HG03025 (cell line): ENCODE measurements around the gene HSD3B1.

Experiments used
- ATAC-seq: cut with Tn5 transposase; IDR thresholded peaks from one replicate; pipeline ENCODE4 v1.9.1; 2021; ENCODE audit warnings: mild to moderate bottlenecking, moderate library complexity; ENCODE audit not compliant: unreplicated experiment, low FRiP score

HSD3B1 gene

DNA sequence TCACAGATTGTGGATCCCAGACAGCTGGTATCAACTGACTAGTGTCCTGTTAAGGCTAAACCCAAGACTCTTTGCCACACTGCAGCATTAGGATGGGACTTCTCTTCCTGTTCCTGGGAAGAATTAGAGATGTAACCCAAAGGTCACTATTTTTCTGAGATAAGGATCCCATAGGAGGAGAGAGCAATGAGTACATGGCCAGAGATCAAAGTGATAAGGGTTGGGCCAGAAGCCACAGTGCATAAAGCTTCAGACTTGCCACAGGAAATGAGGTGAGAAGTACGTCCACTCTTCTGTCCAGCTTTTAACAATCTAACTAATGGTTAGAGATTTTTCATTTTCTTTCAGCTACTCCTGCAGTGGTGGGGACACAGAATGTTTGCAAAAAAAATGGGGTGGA, at the start of gene HSD3B1:
TSS of gene HSD3B1 (plus strand) at position 270 of the 400 bp plus-strand sequence. CDS start 267 bp downstream, outside the sequence.
- ATAC-seq: no peak

DNA sequence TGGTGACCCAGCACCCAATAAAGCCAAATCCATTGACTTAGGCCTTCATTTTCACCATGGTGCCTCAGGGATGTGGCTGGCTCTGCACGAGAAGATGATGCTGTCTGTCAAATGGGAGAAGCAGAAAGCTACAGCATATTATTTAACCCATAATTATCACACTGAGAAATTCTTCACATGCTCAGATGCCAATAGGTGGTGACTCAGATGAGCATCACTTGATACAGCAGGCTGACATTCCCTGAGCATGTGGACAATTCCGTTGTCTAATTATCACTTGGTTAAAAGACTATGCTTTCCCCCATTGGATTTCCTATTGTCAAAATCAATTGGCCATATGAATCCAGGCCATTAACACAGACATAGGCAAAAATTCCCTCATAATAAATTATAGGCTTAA, 44.0 kb upstream of the HSD3B1 start:
- no peak for ATAC-seq

DNA sequence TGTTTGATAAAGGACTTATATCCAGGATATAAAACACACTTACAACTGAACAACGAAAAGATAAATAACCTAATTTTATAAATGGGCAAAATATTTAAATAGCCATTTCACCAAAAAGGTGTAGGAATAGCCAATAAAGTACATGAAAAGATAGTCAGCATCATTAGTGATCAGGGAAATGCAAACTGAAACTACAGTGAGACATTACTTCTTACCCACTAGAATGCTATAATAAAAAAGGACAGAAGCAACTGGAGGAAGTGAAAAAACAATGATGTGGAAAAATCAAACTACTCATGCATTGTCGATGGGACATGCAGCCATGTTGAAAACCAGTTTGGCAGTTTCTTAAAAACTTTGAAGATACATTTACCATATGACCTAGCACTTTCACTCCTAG, 43.4 kb upstream of the HSD3B1 start:
- no peak for ATAC-seq

DNA sequence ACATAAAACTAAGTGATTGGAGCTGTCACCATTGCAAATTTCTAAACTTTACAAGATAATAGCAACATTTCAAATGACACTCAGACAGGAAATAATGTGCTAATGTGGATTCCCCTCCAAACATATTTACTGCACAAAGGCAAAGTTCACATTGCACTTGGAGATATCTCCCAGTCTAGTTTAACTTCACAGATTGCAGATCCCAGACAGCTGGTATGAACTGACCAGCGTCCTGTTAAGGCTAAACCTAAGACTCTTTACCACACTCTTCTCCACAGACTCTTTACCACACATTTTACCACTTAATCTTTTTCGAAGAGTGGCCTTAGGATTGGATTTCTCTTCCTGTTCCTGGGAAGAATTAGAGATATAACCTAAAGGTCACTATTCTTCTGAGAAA, 40.6 kb upstream of the HSD3B1 start:
- no peak for ATAC-seq

DNA sequence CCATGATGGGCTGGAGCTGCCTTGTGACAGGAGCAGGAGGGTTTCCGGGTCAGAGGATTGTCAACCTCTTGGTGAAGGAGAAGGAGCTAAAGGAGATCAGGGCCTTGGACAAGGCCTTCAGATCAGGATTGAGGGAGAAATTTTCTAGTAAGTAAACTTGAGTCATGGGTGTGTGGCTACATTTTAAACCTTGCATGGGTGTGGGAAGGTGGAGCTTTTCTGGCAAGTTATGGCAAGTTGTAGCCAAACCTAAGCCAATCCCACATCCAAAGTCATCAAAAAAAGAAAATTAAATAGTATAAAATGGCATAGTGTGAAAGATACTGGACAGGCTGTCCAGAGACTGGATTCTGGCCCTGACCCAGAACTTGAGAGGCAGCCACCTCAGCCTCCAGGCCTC, 39.8 kb upstream of the HSD3B1 start:
- no peak for ATAC-seq

DNA sequence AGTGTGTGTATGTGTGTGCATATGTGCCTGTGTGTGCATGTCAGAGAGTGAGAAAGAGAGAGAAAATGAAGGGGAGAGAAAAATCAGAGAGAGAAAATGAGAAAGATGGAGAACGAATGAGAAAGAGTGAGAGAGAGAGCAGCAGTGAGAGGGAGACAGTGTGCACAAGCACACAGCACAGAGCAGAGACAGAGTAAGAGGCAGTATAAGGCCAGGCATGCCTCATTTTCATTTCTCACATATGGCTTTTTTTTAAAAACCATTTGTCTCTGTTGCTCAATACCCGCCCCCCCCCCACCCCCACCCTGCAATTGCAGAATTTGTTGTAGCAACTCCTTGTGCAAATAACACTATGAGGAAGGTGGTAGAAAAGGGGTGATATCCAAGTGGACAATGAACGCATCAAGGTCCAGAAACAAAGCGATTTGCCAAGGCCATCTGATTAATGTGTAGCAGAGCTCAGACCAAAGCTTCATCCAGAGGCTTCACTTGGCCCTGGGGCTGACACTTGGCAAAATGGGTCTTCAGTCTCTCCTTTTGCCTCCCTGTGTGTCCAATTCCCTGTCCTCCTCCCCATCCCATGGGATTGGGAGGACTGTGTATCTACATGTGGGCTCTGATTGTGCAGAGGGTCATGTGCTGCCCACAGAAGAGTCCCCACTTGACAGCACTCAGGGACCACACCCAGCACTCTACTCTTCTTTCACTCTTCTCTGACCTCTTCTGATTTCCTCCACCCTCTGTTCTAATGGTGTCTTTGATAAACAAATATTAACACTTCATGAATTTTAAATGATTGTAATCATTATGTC, 38.9 kb upstream of the HSD3B1 start:
- ATAC-seq: no peak

DNA sequence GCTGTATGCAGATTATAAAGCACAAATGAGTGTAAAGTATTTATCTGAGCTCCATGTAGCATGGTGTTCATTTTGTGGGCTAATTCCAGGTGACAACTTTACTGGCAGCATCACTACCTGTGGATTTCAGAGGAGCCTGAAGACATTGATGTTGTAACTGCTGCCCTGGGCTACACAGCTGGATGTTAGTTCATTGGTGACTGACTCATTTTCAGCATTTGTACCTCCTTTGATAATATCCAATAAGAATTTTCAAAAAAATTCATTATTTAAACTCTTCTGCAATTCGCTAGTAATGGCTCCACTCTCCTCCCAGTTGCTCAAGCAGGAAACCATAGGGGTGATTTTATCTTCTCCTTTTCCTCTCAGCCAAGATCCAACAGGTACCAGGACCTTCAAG, 37.3 kb upstream of the HSD3B1 start:
- ATAC-seq: no peak

DNA sequence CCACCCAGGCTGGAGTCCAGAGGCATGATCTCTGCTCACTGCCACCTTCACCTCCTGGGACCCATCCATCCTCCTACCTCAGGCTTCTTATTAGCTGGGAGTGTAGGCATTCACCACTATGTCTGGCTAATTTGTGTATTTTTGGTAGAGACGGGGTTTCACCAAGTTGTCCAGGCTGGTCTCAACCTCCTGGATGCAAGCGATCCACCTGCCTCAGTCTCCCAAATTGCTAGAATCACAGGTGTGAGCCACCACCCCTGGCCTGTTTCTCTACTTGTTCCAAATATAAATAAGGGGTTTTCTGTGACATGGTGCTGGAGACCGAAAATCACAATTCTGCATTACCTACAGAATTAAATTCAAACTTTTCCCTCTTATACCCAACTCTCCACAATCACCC, 36.6 kb upstream of the HSD3B1 start:
- ATAC-seq: no peak

DNA sequence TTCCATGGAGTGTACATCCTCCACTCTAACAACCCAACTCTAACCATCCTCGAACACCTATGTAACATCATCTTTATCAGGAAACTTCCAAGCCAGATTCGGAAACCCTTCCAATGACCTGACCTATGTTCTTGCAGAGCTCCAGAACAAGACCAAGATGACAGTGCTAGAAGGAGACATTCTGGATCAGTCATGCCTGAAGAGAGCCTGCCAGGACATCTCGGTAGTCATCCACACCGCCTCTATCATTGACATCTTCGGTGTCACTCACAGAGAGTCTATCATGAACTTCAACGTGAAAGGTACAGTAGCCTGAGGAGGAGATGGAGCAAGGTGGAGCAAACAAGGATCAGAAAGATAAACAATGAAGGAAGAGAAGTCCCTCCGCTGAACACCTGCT, 36.1 kb upstream of the HSD3B1 start:
- ATAC-seq: no peak

DNA sequence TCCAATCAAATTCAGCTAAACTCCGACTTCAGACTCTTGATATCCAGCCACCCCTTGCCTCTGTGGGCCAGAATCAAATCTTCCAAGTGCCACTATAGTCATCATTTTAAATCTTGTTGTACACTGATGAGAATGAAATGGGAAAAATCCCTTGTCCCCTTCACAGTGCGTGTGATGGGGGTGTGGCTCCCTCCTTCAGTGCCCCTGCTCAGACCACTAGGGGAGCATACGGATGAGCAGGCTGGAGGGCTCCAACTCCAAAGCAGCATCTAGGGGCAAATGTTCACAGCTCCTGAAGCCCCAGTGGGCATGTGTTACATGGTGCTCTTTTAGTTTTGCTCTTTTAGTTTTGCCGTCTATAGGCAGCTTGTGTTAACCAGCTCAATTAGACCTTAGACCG, 35.4 kb upstream of the HSD3B1 start:
- ATAC-seq: no peak

DNA sequence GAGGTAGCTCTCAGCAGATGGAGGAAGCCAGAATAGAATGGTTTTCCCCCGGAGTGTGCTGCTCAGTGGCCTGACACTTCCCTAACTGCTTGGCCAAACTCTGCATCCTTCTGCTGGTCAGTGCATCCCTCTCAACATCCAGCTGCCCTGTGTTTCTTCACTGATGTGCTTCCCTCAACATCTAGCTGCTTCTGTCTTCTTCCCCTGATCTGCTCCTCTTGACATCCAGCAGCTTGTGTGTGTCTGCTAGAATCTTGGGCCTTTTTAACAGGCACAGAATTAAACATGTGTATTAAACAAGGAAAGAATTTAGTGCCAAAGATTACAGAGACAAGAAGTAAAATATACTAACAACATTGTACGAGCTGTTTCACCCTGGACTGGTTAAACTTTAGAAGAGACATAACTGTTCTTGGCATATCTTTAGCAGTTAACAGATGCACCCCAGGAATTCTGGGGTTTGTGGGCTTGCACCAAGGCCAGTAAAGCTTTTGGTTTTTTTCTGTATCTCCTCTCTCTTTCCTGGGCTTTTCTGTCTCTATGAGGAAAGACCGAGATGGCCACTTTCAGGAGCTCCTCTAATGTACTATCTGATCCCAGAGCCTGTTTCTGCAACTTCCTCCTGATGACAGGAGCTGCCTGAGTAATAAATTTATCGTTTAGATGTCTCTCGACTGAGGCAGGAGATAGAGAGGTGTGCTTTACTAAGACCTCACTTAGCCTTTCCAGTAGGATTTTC, 34.8 kb upstream of the HSD3B1 start:
- ATAC-seq: no peak

DNA sequence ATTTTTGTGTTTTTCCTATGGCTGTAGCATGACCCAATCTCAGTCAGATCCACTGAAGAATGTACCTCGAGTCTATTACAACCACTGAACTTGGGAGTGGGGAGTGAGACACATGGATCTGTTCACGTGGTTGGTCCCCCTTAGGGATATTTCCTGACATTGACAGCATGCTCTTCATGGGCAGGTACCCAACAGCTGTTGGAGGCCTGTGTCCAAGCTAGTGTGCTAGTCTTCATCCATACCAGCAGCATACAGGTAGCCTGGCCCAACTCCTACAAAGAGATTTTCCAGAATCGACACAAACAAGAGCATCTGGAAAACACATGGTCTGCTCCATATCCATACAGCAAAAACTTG, 34.2 kb upstream of the HSD3B1 start:
- no peak for ATAC-seq

DNA sequence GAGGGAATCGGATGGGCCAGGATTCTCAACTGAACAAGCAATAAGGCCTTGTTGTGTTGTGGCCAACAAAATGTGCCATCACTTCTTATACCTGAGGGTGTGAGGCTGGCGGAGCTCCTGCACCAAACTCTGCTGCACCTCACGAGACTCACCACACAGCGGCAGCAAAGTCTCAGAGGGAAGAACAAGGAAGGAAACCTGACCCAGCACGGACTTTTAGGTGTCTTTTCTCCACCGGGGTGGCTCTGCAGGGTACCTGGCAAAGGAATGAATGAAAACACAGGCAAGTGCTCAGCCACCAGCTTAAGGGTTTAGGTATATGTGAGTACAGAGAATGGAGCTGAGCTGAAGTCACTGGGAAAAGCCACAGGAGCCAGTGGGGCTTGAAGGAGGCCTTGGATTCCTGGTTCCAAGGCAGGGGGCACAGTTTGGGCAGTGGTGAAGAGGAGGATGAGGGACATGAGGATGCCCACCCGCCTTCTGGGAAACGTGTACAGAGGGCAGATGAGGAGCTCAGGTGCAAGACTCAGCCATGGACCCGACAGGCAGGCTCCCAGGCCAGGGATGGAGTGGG, 31.1 kb upstream of the HSD3B1 start:
- peak; percentile 72 for ATAC-seq

DNA sequence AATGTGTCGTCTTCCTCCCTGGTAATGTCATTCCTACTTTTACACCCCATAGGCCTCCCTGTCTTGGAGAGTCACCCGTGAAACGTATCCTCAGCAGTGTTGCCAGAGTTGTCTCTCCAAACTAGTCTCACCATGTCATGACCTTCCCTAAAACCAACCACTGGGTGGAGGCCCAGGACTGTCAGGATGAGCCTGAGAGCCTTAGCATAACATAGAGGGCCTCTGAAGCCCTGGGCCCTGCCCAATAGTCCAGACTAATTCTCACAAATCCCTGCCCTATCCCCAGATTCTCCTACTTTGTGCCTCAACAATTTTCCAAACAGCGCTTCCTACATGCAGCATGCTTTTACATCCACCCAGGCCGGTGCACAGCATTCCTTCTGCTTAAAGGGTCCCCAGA, 29.3 kb upstream of the HSD3B1 start:
- ATAC-seq: no peak

DNA sequence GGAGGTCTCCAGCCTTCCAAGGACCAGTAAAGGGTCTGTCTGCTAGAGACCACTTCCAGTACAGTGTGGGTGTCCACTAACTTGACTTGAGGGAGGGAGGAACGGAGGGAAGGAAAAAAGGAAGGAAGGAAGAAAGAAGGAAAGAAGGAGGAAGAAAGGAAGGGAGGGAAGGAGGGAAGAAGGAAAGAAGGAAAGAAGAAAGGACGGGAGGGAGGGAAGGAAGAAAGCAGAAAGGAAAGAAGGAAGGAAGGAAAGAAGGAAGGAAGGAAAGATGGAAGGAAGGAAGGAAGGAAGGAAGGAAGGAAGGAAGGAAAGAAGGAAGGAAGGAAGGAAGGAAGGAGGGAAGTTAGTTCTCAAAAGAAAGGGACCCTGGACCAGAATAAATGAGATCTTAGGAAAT, 26.8 kb upstream of the HSD3B1 start:
- ATAC-seq: no peak

DNA sequence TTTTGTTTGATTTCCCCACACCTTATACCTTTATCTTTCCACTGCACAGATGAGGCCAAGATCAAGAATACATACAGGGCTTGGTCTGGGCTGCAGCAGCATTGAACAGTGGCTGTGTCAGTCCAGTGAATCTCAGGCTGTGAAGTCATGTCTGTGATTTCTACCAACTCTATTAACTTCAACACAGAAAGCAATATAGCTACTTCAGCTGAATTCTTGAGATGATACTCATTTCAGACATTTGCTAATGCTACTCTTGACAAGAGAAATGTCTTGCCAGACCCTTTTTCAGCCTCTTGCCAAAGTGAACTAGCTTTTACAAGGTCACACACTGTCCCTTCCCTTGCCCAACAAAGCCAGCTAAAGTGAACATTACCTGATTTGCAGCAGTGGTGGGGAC, 25.1 kb upstream of the HSD3B1 start:
- no peak for ATAC-seq

DNA sequence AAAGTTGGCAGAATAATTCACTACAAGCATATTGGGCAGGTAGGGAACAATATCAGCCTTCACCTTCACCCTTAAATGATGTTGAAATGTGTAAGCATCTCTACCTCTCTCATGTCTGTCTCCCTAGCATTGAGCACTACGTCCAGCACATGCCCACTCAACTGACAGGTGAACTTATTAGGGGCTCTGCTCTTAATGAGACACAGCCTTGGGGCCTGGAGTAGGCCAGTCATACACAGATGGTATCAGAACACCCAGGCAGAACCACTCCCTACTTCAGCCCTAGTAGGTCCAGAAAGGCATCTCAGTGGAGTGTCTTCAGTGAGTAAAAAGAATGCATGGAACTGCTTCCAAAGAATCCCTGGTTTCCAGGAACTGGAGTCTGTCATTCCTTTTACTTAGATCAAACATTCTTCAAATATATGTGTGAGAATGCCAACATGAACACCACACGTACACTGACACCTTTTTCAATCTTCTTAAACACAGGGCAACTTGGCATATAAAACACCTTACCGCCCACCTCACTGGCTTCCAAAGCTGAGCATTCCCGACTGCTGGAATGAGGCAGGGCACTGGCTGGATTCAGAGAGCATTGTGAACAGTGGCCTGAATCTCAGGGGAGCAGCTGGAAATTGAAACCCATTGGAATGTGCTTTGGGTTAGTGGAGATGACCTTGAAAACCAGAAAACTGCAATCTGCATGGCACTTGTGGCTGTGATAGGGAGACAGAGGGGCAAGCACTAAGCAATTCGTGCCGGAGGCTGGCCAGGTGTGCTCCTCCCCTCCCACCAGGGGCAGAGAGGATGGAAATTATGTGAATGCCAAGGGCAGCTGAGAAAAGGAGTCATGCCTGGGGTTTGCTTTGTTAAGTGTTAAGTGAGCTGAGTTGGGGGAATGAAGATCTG, 24.2 kb upstream of the HSD3B1 start:
- ATAC-seq: no peak

DNA sequence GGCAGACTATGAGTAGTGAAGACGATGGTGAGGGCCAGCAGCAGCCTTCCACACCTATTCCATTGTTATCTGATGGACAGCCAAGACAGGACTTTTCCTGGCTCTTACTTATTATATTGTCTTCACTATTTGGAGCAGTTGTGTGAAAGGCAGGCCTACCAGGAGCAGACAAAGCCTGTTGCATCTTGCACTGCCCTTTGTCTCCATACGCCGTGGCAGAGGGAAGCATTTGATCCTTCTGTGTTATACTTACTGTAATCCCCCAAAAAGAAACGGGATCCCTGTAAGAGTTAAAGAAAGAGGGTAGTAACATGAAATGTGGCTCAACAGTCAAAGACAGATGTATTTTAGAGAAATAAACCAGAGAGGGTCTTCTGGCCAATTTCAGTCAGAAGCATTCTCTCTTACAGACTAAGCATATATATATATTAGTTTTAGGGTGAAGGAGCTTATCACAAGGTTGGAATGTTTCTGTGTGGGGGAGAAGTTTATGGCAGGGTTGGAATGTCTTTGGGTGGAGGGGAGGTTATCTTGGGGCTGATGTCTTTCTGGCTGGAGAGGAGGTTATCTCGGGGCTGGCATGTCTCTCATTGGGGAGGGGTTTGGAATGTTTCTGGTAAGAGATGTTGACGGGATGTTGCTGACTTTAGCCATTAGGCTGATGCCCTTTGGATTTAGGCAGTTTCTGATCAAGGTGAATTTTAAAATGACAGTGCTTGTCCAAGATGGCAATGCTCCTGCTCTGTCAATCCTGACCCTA, 23.4 kb upstream of the HSD3B1 start:
- ATAC-seq: no peak

DNA sequence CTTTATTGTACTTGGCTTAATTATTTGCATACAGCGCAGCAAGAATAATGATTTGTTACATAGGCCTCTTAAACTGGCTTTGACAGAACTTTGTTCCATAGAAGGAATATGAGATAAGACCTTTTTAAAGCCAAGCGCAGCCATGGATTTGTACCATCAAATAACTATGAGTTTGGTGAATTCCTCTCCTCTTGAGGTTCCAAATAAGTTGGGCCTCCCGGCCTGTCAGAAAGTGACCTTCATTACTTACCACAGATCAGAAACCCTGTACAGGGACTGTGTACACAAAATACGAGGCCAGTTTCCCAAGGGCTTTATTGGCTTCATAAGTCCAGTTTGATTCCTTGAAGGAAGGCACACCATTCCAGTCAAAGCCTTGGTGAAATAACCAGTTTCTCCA, 21.8 kb upstream of the HSD3B1 start:
- no peak for ATAC-seq

DNA sequence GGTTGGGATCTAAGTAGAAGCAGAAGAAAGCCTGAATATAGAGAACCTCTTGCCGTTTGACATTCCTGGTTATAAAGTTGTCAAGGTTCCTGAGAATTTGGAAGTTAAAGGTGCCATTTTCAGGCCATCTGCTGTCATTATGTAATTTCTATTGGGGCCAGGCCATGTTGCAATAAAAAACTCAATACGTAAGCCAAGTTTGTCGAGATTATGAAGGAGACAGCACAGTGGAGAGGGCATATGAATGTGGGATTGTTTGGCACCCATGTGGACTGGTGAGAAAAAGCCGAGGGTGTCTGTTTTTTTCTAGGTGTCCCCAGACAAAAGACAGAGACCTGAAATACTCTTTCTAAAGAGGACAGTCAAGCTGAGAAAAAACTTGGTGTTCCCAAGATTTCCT, 18.8 kb upstream of the HSD3B1 start:
- no peak for ATAC-seq
